Measurements from ENCODE around the gene BAHD1. TPM values are rescaled to one million over a fixed set of nuclear protein-coding genes. Genes with fewer than 3 reads are reported as not detected.

Gene BAHD1
- total RNA-seq, 1 experiment from 2014 or later = 40.6 TPM

GRCh38 chr15:40474581-40474980, 33.8 kb downstream of the BAHD1 start:
- Histone ChIP-seq H3K27ac (ENCODE audit: low read length) (no peak overlapping the region), H3K9me3 (ENCODE audit: control insufficient read depth, insufficient read depth, low read depth, low read length) (no peaks in the 10 kb centered on the region), H3K4me3 (ENCODE audit: low read depth in 2 of 2, low read length in 2 of 2) (no peak overlapping the region), H3K27me3 (ENCODE audit: control insufficient read depth, insufficient read depth, low read length) (no peaks in the 10 kb centered on the region), H3K4me1 (ENCODE audit: control insufficient read depth, insufficient read depth, low read length) (peaks cover 14% of the 10 kb centered on the region), H3K36me3 (ENCODE audit: control insufficient read depth, insufficient read depth, low read length) (no peaks in the 10 kb centered on the region; the same call in 1 of the 2 replicates)
- DNase-seq (ENCODE audit: low read depth, low spot score) (no peak), ATAC-seq (no peak)
- ChIA-PET CTCF (no interaction called here), POLR2A (interaction anchor here (0.5 kb wide), 1 partner anchor 30 kb away, joined by 9 read pairs; no protein-coding TSS in a partner anchor)
- BruUV-seq (replicated peaks) = no TSS peak
- TF ChIP-seq REST (IDR thresholded peaks at IDR 0.05; ENCODE audit: insufficient read depth in 1 of 2, low read depth in 2 of 2, low read length in 1 of 2) = no peak
- TF ChIP-seq POLR2AphosphoS5 (IDR thresholded peaks at IDR 0.05; ENCODE audit: low read depth, low read length) = no peak
- TF ChIP-seq SIN3A (IDR thresholded peaks at IDR 0.05; ENCODE audit: borderline replicate concordance, insufficient read depth, low read depth, low read length) = no peak
- no peak for TF ChIP-seq TCF7L2 (IDR thresholded peaks at IDR 0.05; ENCODE audit: low read depth, low read length)
- no peak for TF ChIP-seq CTCF (IDR thresholded peaks at IDR 0.05)
- in situ Hi-C loops (cut with HindIII; ENCODE audit: low pct_unique_long_range_greater_than_20kb, low sequenced_read_pairs) = no loop called here
- intact Hi-C loops (cut with micrococcal nuclease; ENCODE audit: unreplicated experiment) = no loop called here

GRCh38 chr15:40477642-40478327, 37.0 kb downstream of the BAHD1 start:
- ChIA-PET CTCF (interaction anchor here (0.7 kb wide), 1 partner anchor 112 kb away, joined by 5 read pairs; no protein-coding TSS in a partner anchor), POLR2A (no interaction called here)

More at GRCh38 chr15:40477642-40478327, 37.0 kb downstream of the BAHD1 start:
- TF ChIP-seq REST (IDR thresholded peaks at IDR 0.05; ENCODE audit: insufficient read depth in 1 of 2, low read depth in 2 of 2, low read length in 1 of 2) = no peak
- TF ChIP-seq POLR2AphosphoS5 (IDR thresholded peaks at IDR 0.05; ENCODE audit: low read depth, low read length) = no peak
- TF ChIP-seq CTCF (IDR thresholded peaks at IDR 0.05) = no peak
- no peak for TF ChIP-seq SIN3A (IDR thresholded peaks at IDR 0.05; ENCODE audit: borderline replicate concordance, insufficient read depth, low read depth, low read length)
- TF ChIP-seq TCF7L2 (IDR thresholded peaks at IDR 0.05; ENCODE audit: low read depth, low read length) = no peak
- in situ Hi-C loops (cut with HindIII; ENCODE audit: low pct_unique_long_range_greater_than_20kb, low sequenced_read_pairs) = no loop called here
- no peak overlapping the region for H3K4me3 ChIP-seq (ENCODE audit: low read depth in 2 of 2, low read length in 2 of 2)
- DNase-seq (ENCODE audit: low read depth, low spot score) (no peak), ATAC-seq (no peak)
- no peak overlapping the region for H3K27ac ChIP-seq (ENCODE audit: low read length)
- H3K36me3 ChIP-seq (ENCODE audit: control insufficient read depth, insufficient read depth, low read length) = no peaks in the 10 kb centered on the region
- no TSS peak for BruUV-seq (replicated peaks)
- intact Hi-C loops (cut with micrococcal nuclease; ENCODE audit: unreplicated experiment) = no loop called here
- no peaks in the 10 kb centered on the region for H3K4me1 ChIP-seq (ENCODE audit: control insufficient read depth, insufficient read depth, low read length)
- no peaks in the 10 kb centered on the region for H3K27me3 ChIP-seq (ENCODE audit: control insufficient read depth, insufficient read depth, low read length)
- no peaks in the 10 kb centered on the region for H3K9me3 ChIP-seq (ENCODE audit: control insufficient read depth, insufficient read depth, low read depth, low read length)

Data from Panc1 (cell line).